ENCODE data around the gene ROPN1B. TPM values are rescaled to one million over a fixed set of nuclear protein-coding genes. Genes with fewer than 3 reads are reported as not detected.

Gene ROPN1B
- total RNA-seq, 1 donor from 2014 or later: 1.3 TPM

GRCh38 chr3:126004692-126005091 lies 35.7 kb downstream of the ROPN1B start:
- no peak for DNase-seq

DNA sequence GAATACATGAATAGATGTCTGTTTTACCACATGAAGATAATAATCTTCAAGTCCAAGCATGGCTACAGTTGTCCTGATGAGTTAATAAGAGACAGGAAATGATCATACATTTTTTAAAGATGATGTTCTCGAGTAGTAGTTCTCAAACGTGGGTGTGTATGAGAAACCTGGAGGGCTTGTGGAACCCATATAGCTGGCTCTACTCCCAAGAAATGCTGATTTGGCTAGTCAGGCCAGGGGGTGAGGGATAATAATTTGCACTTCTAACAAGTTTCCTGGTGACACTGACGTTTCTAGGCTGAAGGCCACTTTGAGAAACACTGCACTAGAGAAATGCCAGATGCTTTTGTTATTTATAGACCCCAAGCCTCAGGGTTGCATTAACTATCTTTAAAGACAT lies 37.0 kb downstream of the ROPN1B start:
- no peak for DNase-seq

GRCh38 chr3:126008219-126008618 lies 39.2 kb downstream of the ROPN1B start:
- DNase-seq: no peak

DNA sequence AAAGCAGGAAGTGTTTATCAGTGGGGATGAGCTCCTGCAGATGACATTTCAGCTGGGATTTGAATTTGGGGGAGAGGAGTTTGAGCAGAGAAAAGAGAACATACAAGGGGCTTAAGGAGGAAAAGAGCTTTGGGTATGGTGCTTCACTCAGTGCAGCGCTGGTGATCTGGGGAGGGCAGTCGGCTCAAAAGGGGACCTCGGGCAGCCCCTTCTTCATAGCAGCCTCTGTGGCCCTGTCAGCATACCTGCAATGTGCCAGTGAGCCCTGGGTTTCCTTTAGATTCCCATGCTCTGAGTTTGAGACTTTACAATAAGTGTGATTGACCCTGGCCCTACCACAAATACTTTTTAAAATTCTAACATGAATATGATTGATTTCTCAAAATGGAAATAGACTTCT lies 40.2 kb downstream of the ROPN1B start:
- DNase-seq: no peak

- no peak for DNase-seq
Observed at GRCh38 chr3:126013751-126014156, 44.8 kb downstream of the ROPN1B start.

GRCh38 chr3:126014252-126014651 lies 45.3 kb downstream of the ROPN1B start:
- no peak for DNase-seq

- DNase-seq: no peak
Observed at GRCh38 chr3:126015075-126015474, 46.1 kb downstream of the ROPN1B start.

DNA sequence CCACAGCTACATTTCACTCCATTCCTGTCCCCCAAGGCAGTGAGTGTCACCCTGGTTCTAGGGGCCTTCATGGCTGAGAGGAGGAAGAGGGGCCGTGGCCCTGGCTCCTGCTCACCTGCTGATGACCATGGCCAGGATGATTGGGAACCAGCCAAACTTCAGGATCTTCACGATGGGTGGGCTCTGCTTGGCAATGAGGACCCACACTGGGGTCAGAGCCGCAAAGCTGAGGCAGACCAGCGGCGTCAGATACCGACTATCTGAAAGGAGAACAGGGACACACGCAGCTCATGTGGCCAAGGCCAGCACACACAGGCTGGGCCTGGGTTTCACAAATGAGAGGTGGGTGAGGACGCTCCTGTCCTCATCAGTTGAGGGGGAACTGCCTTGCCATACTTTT lies 47.6 kb downstream of the ROPN1B start:
- DNase-seq: no peak

- no peak for DNase-seq
Observed at GRCh38 chr3:126017362-126017761, 48.4 kb downstream of the ROPN1B start.

DNA sequence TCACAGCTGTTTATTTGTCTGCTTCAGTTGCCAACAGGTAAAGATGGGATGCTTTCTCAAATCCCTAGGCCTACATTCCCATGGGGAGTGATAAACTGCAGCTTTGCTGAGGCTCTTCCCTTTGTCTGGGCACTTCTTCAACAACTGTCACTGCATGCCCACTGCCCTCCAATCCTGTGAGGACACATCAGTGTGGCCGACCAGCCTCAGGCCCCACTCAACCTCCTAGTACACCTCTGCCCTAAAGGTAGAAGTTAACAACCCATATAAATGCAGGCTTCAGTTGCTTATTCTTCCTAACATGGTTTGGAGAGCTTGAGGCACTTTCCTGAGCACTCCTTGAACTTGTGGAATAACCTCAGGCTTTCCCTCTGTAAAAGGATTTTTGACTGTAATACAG lies 49.6 kb downstream of the ROPN1B start:
- no peak for DNase-seq

- DNase-seq: no peak
Observed at GRCh38 chr3:126018995-126019394, 50.0 kb downstream of the ROPN1B start.

GRCh38 chr3:126019683-126020082 lies 50.7 kb downstream of the ROPN1B start:
- no peak for DNase-seq

DNA sequence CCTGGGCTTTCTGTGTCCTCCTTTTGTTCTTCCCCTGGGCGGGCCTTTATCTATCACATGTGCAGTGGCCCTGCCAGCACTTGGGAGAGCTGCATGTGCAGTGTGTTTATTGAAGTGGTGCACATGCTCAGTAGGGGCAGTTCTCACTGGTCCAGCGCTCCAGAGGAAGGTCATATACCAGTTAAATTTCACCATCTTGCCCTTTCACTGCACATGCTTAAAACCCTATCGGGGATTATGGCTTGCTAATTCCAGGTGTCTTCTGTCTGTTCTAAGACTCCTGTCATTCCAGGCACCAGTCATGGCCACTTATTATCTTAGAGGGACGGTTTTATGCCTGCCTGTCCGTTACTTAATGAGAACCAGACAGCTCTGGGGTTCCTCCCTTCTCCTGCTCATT lies 52.2 kb downstream of the ROPN1B start:
- no peak for DNase-seq

DNA sequence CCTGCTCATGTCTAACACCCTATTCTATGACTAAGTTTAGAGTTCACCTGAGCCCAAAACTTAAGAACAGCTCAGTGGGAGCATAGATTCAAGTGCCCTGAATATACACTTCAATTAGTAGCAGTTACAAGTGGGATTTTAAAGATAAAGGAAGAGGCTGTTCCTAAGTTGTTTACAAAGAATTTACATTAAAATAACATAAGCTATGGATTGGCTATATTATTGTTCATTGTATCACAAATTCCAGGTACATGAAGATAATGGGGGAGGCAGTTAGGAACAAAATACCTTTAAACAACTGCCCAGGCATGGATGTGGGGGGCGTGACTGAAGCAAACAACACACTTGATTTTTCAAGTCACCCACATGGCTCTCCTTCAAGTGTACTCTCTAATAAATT lies 52.7 kb downstream of the ROPN1B start:
- no peak for DNase-seq

GRCh38 chr3:126022741-126023359 lies 53.9 kb downstream of the ROPN1B start:
- no peak for DNase-seq

- no peak for DNase-seq
Observed at GRCh38 chr3:126023390-126023789, 54.4 kb downstream of the ROPN1B start.

DNA sequence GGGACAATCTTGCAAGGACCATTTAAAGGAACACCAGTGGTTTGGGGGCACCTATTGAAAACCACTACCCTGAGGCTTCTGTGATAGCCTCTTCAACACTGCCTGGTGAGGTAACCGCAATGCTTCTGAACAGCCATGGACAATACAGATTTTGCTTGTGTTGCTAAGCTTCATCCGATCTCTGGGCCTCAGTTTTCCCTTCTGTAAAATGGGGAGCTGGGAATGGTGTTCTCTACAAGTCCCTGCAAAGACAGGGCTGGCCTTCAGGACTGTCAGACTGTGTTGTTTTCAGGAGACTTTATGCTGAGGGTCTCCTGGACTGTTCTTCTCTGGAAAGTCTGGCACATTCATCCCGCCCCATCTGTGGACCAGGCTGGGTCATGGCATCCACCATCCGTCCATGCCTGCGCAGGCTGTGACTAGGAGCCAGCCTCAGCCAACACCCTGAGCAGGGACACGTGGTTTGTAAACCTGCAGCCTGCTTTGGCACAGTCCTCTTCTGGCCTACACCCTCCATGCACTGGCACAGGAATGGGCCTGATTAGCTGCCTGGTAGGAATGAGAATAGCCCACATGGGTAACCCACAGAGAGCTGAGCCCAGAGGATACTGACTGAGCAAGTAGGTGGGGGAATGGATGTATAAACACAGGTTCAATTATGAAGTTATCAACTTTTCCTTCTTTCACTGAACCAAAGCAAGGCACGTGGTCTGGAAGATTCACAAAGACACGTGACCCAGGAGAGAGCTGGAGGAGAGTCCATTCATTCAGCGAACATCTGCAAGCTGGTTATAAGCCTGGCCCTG lies 55.3 kb downstream of the ROPN1B start:
- DNase-seq: no peak

GRCh38 chr3:126025116-126025729 lies 56.2 kb downstream of the ROPN1B start:
- DNase-seq: no peak

DNA sequence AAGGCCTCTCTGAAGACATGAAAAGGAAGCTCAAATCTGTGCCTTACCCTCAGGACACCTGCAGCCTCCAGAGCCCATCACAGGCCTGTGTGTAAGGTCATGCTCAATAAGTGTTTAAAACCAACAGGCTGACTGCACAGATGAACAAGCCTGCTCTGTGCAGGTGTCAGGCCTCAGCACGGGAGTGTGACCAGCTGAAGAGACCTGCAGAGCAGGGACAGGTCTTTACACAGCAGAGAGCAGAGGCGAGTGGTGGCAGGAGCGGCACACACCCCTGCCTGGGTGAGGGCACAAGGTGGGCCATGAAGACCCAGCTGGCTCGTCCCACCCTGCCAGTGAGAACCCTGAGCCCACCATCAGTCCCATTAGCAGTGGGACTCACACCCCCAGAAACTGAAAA lies 56.9 kb downstream of the ROPN1B start:
- no peak for DNase-seq

- DNase-seq: no peak
Observed at GRCh38 chr3:126026277-126026751, 57.3 kb downstream of the ROPN1B start.

- DNase-seq: no peak
Observed at GRCh38 chr3:126026761-126027160, 57.8 kb downstream of the ROPN1B start.

GRCh38 chr3:126028096-126028495 lies 59.1 kb downstream of the ROPN1B start:
- no peak for DNase-seq

DNA sequence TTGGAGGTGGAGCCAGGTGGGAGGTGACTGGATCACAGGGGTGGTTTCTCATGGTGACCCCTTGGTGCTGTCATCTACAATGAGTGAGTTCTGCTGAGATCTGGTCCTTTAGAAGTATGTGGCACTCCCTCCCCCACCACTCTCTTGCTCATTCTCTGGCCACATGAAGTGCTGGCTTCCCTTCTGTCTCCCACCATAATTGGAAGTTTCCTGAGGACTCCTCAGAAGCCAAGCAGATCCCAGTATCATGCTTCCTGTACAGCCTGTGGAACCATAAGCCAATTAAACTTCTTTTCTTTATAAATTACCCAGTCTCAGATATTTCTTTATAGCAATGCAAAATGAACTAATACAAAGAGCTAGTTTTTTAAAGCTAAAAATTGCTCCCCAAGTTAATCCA lies 60.3 kb downstream of the ROPN1B start:
- DNase-seq: no peak

DNA sequence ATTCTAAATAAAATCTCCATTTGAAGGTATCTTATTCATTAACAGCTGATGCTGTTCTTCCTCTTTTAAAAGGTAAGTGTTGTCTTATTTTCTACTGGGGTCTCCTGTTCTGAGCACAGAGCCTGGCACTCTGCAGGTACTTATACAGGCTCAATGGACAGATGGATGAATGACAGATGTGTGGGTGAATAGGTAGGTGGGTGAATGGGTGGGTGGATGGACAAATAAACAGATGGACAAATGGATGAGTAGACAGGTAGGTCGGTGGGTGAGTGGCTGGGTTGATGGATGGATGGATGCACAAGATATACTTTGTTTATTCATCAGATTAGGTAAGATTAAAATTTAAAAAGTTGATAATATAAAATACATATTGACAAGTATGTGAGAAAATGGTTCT lies 61.5 kb downstream of the ROPN1B start:
- no peak for DNase-seq
